ENCODE results near the gene BICC1.
"Not testable (repeated sequence)": the region's sequence is repeated elsewhere in the genome, so short reads cannot be mapped to it uniquely, and the experiment has no call there.

The BICC1 gene

DNA sequence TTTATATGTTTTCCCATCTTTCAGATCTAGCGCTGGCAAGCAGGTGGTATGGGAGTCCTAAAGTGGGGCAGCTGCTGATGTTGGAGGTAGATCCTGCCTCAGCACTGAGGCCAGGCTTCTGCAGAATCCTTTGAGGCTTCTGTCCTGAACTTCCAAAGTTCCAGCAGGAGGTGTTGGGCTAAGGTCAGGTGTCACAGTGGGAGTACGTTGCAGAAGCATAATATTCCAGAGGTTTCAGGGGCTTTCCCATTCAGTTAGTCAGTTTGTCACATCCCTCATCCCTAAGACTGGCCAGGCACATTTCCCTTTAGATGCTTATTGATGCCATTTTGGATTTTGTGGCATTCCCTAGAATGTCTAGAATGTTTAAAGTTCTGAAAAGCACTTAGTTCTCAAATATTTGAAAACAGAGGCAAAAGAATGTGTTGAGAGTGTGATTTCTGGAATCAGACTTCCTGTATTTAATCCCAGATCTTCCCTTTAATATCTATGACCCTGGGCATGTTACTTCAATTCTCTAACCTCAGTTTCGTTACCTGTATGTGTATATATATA lies 344.7 kb downstream of the BICC1 start:
- no peak overlapping the region for H4K8ac ChIP-seq (ENCODE audit: low read depth, low read length)
- no peak overlapping the region for H3K27ac ChIP-seq (ENCODE audit: low read depth, low read length)
- no peaks in the 10 kb centered on the region for H3K4me1 ChIP-seq (ENCODE audit: control insufficient read depth, low read depth, low read length)
- H3K4me2 ChIP-seq (ENCODE audit: low read length), result no peak overlapping the region
- no peak overlapping the region for H2BK5ac ChIP-seq (ENCODE audit: low read length)
- no CpG with 5 or more reads among the region's 3 CpGs for WGBS (ENCODE audit: extremely low coverage, insufficient coverage, low lambda C conversion rate)
- H2BK15ac ChIP-seq (replicated peaks; ENCODE audit: low read depth), result no peak overlapping the region
- no peak overlapping the region for H4K5ac ChIP-seq (ENCODE audit: low read length)
- H3K36me3 ChIP-seq (ENCODE audit: control insufficient read depth, insufficient read depth, low read length), result no peaks in the 10 kb centered on the region
- H3K23ac ChIP-seq (ENCODE audit: low read length), result no peak overlapping the region
- H2BK120ac ChIP-seq (ENCODE audit: low read depth, low read length), result no peak overlapping the region
- H3K56ac ChIP-seq (ENCODE audit: low read length), result no peak overlapping the region
- no peak for DNase-seq
- no peak overlapping the region for H3K4me3 ChIP-seq (ENCODE audit: low read length)
- H3K27me3 ChIP-seq (ENCODE audit: insufficient read depth, low read length, poor library complexity), result no peaks in the 10 kb centered on the region
- H3K4ac ChIP-seq (ENCODE audit: low read depth, low read length), result no peak overlapping the region
- H3K79me2 ChIP-seq (ENCODE audit: control insufficient read depth, insufficient read depth, low read length), result no peaks in the 10 kb centered on the region
- H3K9ac ChIP-seq (ENCODE audit: low read length), result no peak overlapping the region
- no peak overlapping the region for H2AK5ac ChIP-seq (ENCODE audit: low read length)
- H3K18ac ChIP-seq (ENCODE audit: low read length), result no peak overlapping the region
- no peaks in the 10 kb centered on the region for H3K79me1 ChIP-seq (ENCODE audit: low read length)

- H3K79me2 ChIP-seq (ENCODE audit: control insufficient read depth, insufficient read depth, low read length); H3K36me3 ChIP-seq (ENCODE audit: control insufficient read depth, insufficient read depth, low read length); H3K4me2 ChIP-seq (ENCODE audit: low read length); H3K9ac ChIP-seq (ENCODE audit: low read length); H2BK5ac ChIP-seq (ENCODE audit: low read length); H2BK120ac ChIP-seq (ENCODE audit: low read depth, low read length); H3K27ac ChIP-seq (ENCODE audit: low read depth, low read length); H3K4ac ChIP-seq (ENCODE audit: low read depth, low read length); H3K56ac ChIP-seq (ENCODE audit: low read length); H3K18ac ChIP-seq (ENCODE audit: low read length); H3K4me3 ChIP-seq (ENCODE audit: low read length); H4K5ac ChIP-seq (ENCODE audit: low read length); H3K23ac ChIP-seq (ENCODE audit: low read length); H2AK5ac ChIP-seq (ENCODE audit: low read length); DNase-seq; H2BK15ac ChIP-seq (replicated peaks; ENCODE audit: low read depth); H3K27me3 ChIP-seq (ENCODE audit: insufficient read depth, low read length, poor library complexity); H4K8ac ChIP-seq (ENCODE audit: low read depth, low read length); H3K79me1 ChIP-seq (ENCODE audit: low read length); H3K4me1 ChIP-seq (ENCODE audit: control insufficient read depth, low read depth, low read length): not testable (repeated sequence)
- no CpG with 5 or more reads among the region's 1 CpG for WGBS (ENCODE audit: extremely low coverage, insufficient coverage, low lambda C conversion rate)
Observed at GRCh38 chr10:58858123-58858522, 345.5 kb downstream of the BICC1 start.

GRCh38 chr10:58859526-58859925 lies 346.9 kb downstream of the BICC1 start:
- no peak overlapping the region for H3K23ac ChIP-seq (ENCODE audit: low read length)
- no peak overlapping the region for H3K9ac ChIP-seq (ENCODE audit: low read length)
- no peaks in the 10 kb centered on the region for H3K27me3 ChIP-seq (ENCODE audit: insufficient read depth, low read length, poor library complexity)
- no peaks in the 10 kb centered on the region for H3K36me3 ChIP-seq (ENCODE audit: control insufficient read depth, insufficient read depth, low read length)
- no peak overlapping the region for H3K56ac ChIP-seq (ENCODE audit: low read length)
- H4K8ac ChIP-seq (ENCODE audit: low read depth, low read length), result no peak overlapping the region
- no peak overlapping the region for H2BK120ac ChIP-seq (ENCODE audit: low read depth, low read length)
- H3K4ac ChIP-seq (ENCODE audit: low read depth, low read length), result no peak overlapping the region
- H3K4me1 ChIP-seq (ENCODE audit: control insufficient read depth, low read depth, low read length), result no peaks in the 10 kb centered on the region
- H2BK5ac ChIP-seq (ENCODE audit: low read length), result no peak overlapping the region
- no peak overlapping the region for H3K18ac ChIP-seq (ENCODE audit: low read length)
- no peaks in the 10 kb centered on the region for H3K79me2 ChIP-seq (ENCODE audit: control insufficient read depth, insufficient read depth, low read length)
- no peaks in the 10 kb centered on the region for H3K79me1 ChIP-seq (ENCODE audit: low read length)
- H2AK5ac ChIP-seq (ENCODE audit: low read length), result no peak overlapping the region
- H4K5ac ChIP-seq (ENCODE audit: low read length), result no peak overlapping the region
- no peak for DNase-seq
- H3K27ac ChIP-seq (ENCODE audit: low read depth, low read length), result no peak overlapping the region
- H3K4me3 ChIP-seq (ENCODE audit: low read length), result no peak overlapping the region
- H2BK15ac ChIP-seq (replicated peaks; ENCODE audit: low read depth), result no peak overlapping the region
- no CpG with 5 or more reads among the region's 2 CpGs for WGBS (ENCODE audit: extremely low coverage, insufficient coverage, low lambda C conversion rate)
- no peak overlapping the region for H3K4me2 ChIP-seq (ENCODE audit: low read length)

GRCh38 chr10:58867683-58868082 lies 355.0 kb downstream of the BICC1 start:
- no peak overlapping the region for H3K4me3 ChIP-seq (ENCODE audit: low read length)
- no peak overlapping the region for H2BK5ac ChIP-seq (ENCODE audit: low read length)
- no peak overlapping the region for H2AK5ac ChIP-seq (ENCODE audit: low read length)
- no peaks in the 10 kb centered on the region for H3K36me3 ChIP-seq (ENCODE audit: control insufficient read depth, insufficient read depth, low read length)
- no peak overlapping the region for H3K27ac ChIP-seq (ENCODE audit: low read depth, low read length)
- no peaks in the 10 kb centered on the region for H3K4me1 ChIP-seq (ENCODE audit: control insufficient read depth, low read depth, low read length)
- no peak overlapping the region for H3K56ac ChIP-seq (ENCODE audit: low read length)
- H3K18ac ChIP-seq (ENCODE audit: low read length), result no peak overlapping the region
- H3K23ac ChIP-seq (ENCODE audit: low read length), result no peak overlapping the region
- no peaks in the 10 kb centered on the region for H3K79me2 ChIP-seq (ENCODE audit: control insufficient read depth, insufficient read depth, low read length)
- H4K5ac ChIP-seq (ENCODE audit: low read length), result no peak overlapping the region
- no peak overlapping the region for H2BK15ac ChIP-seq (replicated peaks; ENCODE audit: low read depth)
- no peak overlapping the region for H4K8ac ChIP-seq (ENCODE audit: low read depth, low read length)
- H3K4ac ChIP-seq (ENCODE audit: low read depth, low read length), result no peak overlapping the region
- no peaks in the 10 kb centered on the region for H3K79me1 ChIP-seq (ENCODE audit: low read length)
- H3K4me2 ChIP-seq (ENCODE audit: low read length), result no peak overlapping the region
- no peak for DNase-seq
- no peak overlapping the region for H2BK120ac ChIP-seq (ENCODE audit: low read depth, low read length)
- no peaks in the 10 kb centered on the region for H3K27me3 ChIP-seq (ENCODE audit: insufficient read depth, low read length, poor library complexity)
- H3K9ac ChIP-seq (ENCODE audit: low read length), result no peak overlapping the region

DNA sequence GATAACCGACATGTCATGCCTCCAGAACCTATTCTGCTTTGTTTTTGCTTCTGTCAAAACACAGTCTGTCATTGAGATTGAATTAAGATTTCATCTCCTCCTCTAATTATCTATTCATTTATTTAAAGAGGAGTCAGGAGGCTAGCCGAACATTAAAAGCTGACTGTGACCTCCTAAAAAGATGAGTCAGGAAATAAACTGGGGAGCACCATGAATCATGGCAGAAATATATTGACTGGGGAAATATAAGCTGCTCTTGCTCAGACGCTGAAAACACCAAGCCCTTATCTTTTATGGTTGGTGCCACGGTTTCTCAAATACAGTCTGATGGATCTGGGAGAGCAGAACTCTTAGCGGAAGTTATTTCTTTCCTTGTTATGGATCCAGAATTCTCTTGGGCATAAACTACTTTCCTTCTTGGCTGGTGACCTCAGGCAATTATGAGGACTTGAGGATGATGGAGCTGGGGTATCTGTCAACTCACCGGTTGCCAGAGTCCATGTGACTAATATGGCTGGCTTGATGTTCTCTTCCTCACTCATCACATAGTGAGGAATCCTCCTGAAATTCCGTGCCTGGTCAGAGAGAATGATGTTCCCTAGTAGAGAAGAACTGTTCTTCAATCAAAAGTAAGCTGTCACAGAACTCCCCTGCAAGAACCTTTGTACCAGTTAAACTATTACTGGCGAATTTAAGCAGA lies 356.2 kb downstream of the BICC1 start:
- DNase-seq, result no peak
- H3K27me3 ChIP-seq (ENCODE audit: insufficient read depth, low read length, poor library complexity), result no peaks in the 10 kb centered on the region
- no peak overlapping the region for H3K4me2 ChIP-seq (ENCODE audit: low read length)
- no peak overlapping the region for H3K18ac ChIP-seq (ENCODE audit: low read length)
- no peak overlapping the region for H2BK120ac ChIP-seq (ENCODE audit: low read depth, low read length)
- H3K56ac ChIP-seq (ENCODE audit: low read length), result no peak overlapping the region
- H3K79me1 ChIP-seq (ENCODE audit: low read length), result no peaks in the 10 kb centered on the region
- no peak overlapping the region for H3K23ac ChIP-seq (ENCODE audit: low read length)
- H3K79me2 ChIP-seq (ENCODE audit: control insufficient read depth, insufficient read depth, low read length), result no peaks in the 10 kb centered on the region
- H3K4me3 ChIP-seq (ENCODE audit: low read length), result no peak overlapping the region
- no peak overlapping the region for H4K5ac ChIP-seq (ENCODE audit: low read length)
- H3K27ac ChIP-seq (ENCODE audit: low read depth, low read length), result no peak overlapping the region
- H2BK15ac ChIP-seq (replicated peaks; ENCODE audit: low read depth), result no peak overlapping the region
- WGBS (ENCODE audit: extremely low coverage, insufficient coverage, low lambda C conversion rate), result 100% methylated on average over 1 of the region's 8 CpGs
- no peak overlapping the region for H3K9ac ChIP-seq (ENCODE audit: low read length)
- H3K4me1 ChIP-seq (ENCODE audit: control insufficient read depth, low read depth, low read length), result no peaks in the 10 kb centered on the region
- no peak overlapping the region for H2BK5ac ChIP-seq (ENCODE audit: low read length)
- no peaks in the 10 kb centered on the region for H3K36me3 ChIP-seq (ENCODE audit: control insufficient read depth, insufficient read depth, low read length)
- H3K4ac ChIP-seq (ENCODE audit: low read depth, low read length), result no peak overlapping the region
- no peak overlapping the region for H4K8ac ChIP-seq (ENCODE audit: low read depth, low read length)
- no peak overlapping the region for H2AK5ac ChIP-seq (ENCODE audit: low read length)

GRCh38 chr10:58870070-58870469 lies 357.4 kb downstream of the BICC1 start:
- no peaks in the 10 kb centered on the region for H3K79me1 ChIP-seq (ENCODE audit: low read length)
- no peaks in the 10 kb centered on the region for H3K27me3 ChIP-seq (ENCODE audit: insufficient read depth, low read length, poor library complexity)
- no peaks in the 10 kb centered on the region for H3K4me1 ChIP-seq (ENCODE audit: control insufficient read depth, low read depth, low read length)
- no peak overlapping the region for H3K23ac ChIP-seq (ENCODE audit: low read length)
- H2BK15ac ChIP-seq (replicated peaks; ENCODE audit: low read depth), result no peak overlapping the region
- no peak overlapping the region for H2AK5ac ChIP-seq (ENCODE audit: low read length)
- no peak overlapping the region for H2BK5ac ChIP-seq (ENCODE audit: low read length)
- no peak overlapping the region for H4K5ac ChIP-seq (ENCODE audit: low read length)
- H3K56ac ChIP-seq (ENCODE audit: low read length), result no peak overlapping the region
- WGBS (ENCODE audit: extremely low coverage, insufficient coverage, low lambda C conversion rate), result no CpG with 5 or more reads among the region's 4 CpGs
- H3K4me3 ChIP-seq (ENCODE audit: low read length), result no peak overlapping the region
- no peak for DNase-seq
- H3K18ac ChIP-seq (ENCODE audit: low read length), result no peak overlapping the region
- no peaks in the 10 kb centered on the region for H3K79me2 ChIP-seq (ENCODE audit: control insufficient read depth, insufficient read depth, low read length)
- H3K27ac ChIP-seq (ENCODE audit: low read depth, low read length), result no peak overlapping the region
- no peak overlapping the region for H2BK120ac ChIP-seq (ENCODE audit: low read depth, low read length)
- H3K4me2 ChIP-seq (ENCODE audit: low read length), result no peak overlapping the region
- H3K4ac ChIP-seq (ENCODE audit: low read depth, low read length), result no peak overlapping the region
- no peaks in the 10 kb centered on the region for H3K36me3 ChIP-seq (ENCODE audit: control insufficient read depth, insufficient read depth, low read length)
- no peak overlapping the region for H4K8ac ChIP-seq (ENCODE audit: low read depth, low read length)
- H3K9ac ChIP-seq (ENCODE audit: low read length), result no peak overlapping the region

Data from mesendoderm (in vitro differentiated cells).